Fibroblast of the aortic adventitia (primary cell): ENCODE data around the gene ACAD11. TPM values are rescaled to one million over a fixed set of nuclear protein-coding genes. Genes with fewer than 3 reads are reported as not detected.
"Not testable (repeated sequence)": the region's sequence is repeated elsewhere in the genome, so short reads cannot be mapped to it uniquely, and the experiment has no call there.

Experiments
- DNase-seq: peaks from one replicate; pipeline ENCODE4 v3.0.0-alpha.2; 2010; ENCODE audit warnings: low read depth
- H3K4me3 ChIP-seq: 2 replicates; pipeline ENCODE4 v1.5.1; 2011; ENCODE audit warnings: low read depth, mild to moderate bottlenecking, control low read depth, low read length, moderate library complexity
- total RNA-seq: library from RNA; depleted of rRNA; stranded (reverse); fragments of >200 nt; gene quantifications from 2 replicates; pipeline ENCODE4 v1.2.3, GENCODE V29; 2012; ENCODE audit warnings: low replicate concordance
- TF ChIP-seq, protein P1 (sequence below): IDR thresholded peaks from 2 replicates; pipeline ENCODE4 v1.5.1; 2011; ENCODE audit warnings: mild to moderate bottlenecking, low read length, control low read depth, inconsistent platforms; ENCODE audit not compliant: insufficient read depth

Gene ACAD11
- total RNA-seq, 1 donor: 37.8 TPM

- peak; percentile 33 for DNase-seq
- H3K4me3 ChIP-seq: no peak overlapping the region
- TF ChIP-seq, protein P1, sequence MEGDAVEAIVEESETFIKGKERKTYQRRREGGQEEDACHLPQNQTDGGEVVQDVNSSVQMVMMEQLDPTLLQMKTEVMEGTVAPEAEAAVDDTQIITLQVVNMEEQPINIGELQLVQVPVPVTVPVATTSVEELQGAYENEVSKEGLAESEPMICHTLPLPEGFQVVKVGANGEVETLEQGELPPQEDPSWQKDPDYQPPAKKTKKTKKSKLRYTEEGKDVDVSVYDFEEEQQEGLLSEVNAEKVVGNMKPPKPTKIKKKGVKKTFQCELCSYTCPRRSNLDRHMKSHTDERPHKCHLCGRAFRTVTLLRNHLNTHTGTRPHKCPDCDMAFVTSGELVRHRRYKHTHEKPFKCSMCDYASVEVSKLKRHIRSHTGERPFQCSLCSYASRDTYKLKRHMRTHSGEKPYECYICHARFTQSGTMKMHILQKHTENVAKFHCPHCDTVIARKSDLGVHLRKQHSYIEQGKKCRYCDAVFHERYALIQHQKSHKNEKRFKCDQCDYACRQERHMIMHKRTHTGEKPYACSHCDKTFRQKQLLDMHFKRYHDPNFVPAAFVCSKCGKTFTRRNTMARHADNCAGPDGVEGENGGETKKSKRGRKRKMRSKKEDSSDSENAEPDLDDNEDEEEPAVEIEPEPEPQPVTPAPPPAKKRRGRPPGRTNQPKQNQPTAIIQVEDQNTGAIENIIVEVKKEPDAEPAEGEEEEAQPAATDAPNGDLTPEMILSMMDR: no peak
Observed at GRCh38 chr3:132652640-132653270, 6.9 kb downstream of the ACAD11 start.

GRCh38 chr3:132650153-132650552, 9.5 kb downstream of the ACAD11 start:
- TF ChIP-seq, protein P1: no peak
- DNase-seq: no peak
- H3K4me3 ChIP-seq: no peak overlapping the region

DNA sequence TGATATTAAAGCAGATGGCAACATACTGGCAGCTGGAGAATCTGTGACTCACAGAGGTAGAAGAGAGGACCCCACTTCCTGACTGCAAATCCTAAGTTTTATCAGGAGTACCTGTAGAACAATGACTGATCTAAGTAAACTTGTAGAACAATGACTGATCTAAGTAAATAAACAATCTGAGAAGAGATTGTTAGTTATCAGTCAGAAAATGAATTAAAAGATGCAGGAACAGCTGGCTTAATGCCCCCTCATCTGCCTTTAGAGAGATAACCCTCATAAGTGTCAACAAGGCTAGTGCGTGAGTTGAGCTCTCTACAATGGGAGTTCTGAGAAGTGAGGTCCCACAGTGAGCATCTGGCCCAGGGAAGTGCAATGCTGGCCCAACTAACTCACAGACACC, 14.6 kb downstream of the ACAD11 start:
- DNase-seq: no peak

DNA sequence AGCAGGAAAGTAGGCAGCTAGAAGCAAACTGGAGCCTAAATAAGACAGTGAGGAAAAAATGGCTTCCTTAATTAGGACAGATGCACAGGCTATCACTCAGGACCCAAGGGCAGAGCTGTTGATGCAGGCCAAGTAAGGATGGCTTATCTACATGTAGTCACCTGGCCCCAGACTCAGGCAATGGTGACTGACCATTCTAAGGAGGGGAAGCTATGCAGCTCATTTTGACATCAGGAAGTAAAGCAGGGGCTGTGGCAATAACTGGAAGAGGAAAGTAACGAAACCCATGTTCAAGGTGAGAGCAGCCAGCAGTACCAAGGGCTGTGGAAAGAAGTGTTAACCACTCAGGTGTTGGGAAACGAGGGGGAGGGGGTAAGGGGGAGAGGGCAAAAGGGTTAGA, 16.2 kb downstream of the ACAD11 start:
- DNase-seq: no peak
- TF ChIP-seq, protein P1: no peak
- H3K4me3 ChIP-seq: no peak overlapping the region

More for the DNA sequence above, 14.6 kb downstream of the ACAD11 start:
- H3K4me3 ChIP-seq: no peak overlapping the region
- TF ChIP-seq, protein P1: no peak

DNA sequence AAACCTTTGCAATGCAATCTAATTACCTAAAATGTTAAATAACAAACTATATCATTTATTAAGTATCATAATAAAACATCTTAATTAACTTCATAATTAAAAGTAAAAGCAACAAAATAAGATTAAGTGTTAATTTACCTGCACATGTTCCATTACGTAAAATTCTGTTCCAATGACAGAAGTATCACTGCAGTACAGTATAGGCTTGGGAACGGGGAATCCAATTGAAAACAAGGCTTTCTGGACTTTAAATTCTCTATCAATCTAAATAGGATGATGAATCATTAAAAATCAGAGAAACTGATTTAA, 17.1 kb downstream of the ACAD11 start:
- H3K4me3 ChIP-seq: no peak overlapping the region
- DNase-seq: no peak
- TF ChIP-seq, protein P1: no peak

DNA sequence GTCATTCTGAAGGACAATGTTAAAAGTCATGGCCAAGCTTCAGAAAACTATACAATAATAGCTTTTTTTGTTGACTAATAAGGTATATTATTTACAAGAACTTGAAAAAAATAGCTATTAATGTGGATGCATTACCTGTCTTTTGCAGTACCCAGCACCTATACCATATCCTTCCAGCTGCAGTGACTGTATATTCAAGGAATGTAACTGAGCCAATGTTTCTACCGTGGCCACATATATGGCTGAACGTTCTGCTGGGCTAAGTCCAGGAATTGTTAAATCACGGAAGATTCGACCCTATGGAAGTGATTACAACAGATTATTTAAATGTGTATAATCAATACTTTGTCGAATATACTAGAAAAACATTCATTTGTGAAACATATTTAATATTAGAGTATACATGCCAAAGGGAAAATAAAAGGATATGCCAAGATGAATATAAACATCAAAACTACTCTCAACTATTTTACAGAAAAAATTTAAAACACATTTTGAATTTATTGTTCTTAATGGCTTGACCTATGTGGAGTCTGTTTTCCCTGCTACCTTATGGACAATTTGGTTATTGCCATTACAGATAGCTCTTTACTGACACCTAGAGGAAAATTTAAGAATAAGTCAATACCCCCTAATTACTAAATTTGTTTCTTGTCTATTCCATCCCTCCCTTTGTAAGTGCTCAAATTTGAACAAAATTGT, 17.6 kb downstream of the ACAD11 start:
- H3K4me3 ChIP-seq: no peak overlapping the region
- peak; percentile 86 for DNase-seq
- TF ChIP-seq, protein P1: peak; percentile 65

DNA sequence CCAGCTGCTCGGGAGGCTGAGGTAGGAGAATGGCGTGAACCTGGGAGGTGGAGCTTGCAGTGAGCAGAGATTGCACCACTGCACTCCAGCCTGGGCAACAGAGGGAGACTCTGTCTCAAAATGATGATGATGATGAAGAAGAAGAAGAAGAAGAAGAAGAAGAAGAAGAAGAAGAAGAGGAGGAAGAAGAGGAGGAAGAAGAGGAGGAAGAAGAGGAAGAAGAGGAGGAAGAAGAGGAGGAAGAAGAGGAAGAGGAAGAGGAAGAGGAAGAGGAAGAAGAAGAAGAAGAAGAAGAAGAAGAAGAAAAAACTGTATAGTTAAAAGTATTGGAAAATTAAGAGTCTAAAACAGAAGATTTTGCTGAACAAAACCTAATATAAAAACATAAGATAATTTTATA, 18.2 kb downstream of the ACAD11 start:
- H3K4me3 ChIP-seq, DNase-seq: not testable (repeated sequence)
